Suprapubic skin (tissue), 3 donors: ENCODE measurements around the gene GAST.

Experiments used
- CTCF ChIP-seq, 2 donors: fragments of 200-600 bp in 1 of 2; fragments of 450-650 bp in 1 of 2; sonication (generic) in 1 of 2; IDR thresholded peaks; one replicate each; pipeline ENCODE4 v1.5.1; 2016 to 2019; ENCODE audit warnings: antibody characterized with exemption in 2 of 2, mild to moderate bottlenecking in 1 of 2, moderate library complexity in 1 of 2
- POLR2AphosphoS5 ChIP-seq, 3 donors: sonication (generic); formaldehyde crosslinking; IDR thresholded peaks; one replicate each; pipeline ENCODE4 v1.6.1; 2017; ENCODE audit warnings: antibody characterized with exemption in 3 of 3

- TF ChIP-seq CTCF (IDR thresholded peaks at IDR 0.05) (no peak), POLR2AphosphoS5 (IDR thresholded peaks at IDR 0.05) (no peak)
These were observed 48.0 kb upstream of the GAST start for GRCh38 chr17:41664172-41664457.
